Measurements from ENCODE around the gene POFUT2. TPM values are rescaled to one million over a fixed set of nuclear protein-coding genes. Genes with fewer than 3 reads are reported as not detected.

POFUT2 gene
- total RNA-seq, 4 donors from 2014 or later = 7.9 to 11.4 (median 9.4) TPM

GRCh38 chr21:45302082-45303061, 14.7 kb upstream of the POFUT2 start:
- H3K27me3 ChIP-seq = peaks cover 0 to 13% (median 0%) of the 10 kb centered on the region in 4 donors
- intact Hi-C loops (cut with DNase I) = no loop called here
- no peaks in the 10 kb centered on the region for H3K36me3 ChIP-seq
- DNase-seq = no peak
- TF ChIP-seq, protein P1, sequence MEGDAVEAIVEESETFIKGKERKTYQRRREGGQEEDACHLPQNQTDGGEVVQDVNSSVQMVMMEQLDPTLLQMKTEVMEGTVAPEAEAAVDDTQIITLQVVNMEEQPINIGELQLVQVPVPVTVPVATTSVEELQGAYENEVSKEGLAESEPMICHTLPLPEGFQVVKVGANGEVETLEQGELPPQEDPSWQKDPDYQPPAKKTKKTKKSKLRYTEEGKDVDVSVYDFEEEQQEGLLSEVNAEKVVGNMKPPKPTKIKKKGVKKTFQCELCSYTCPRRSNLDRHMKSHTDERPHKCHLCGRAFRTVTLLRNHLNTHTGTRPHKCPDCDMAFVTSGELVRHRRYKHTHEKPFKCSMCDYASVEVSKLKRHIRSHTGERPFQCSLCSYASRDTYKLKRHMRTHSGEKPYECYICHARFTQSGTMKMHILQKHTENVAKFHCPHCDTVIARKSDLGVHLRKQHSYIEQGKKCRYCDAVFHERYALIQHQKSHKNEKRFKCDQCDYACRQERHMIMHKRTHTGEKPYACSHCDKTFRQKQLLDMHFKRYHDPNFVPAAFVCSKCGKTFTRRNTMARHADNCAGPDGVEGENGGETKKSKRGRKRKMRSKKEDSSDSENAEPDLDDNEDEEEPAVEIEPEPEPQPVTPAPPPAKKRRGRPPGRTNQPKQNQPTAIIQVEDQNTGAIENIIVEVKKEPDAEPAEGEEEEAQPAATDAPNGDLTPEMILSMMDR (IDR thresholded peaks at IDR 0.05) = no peak
- TF ChIP-seq POLR2A (IDR thresholded peaks at IDR 0.05) = peak in 1 of 4 donors; percentile 21
- WGBS, 2 donors = 73 to 87% methylated on average over 3 to 14 of the region's 54 CpGs
- H3K4me3 ChIP-seq = no peak overlapping the region
- peaks cover 22 to 52% (median 43%) of the 10 kb centered on the region in 3 donors for H3K4me1 ChIP-seq
- H3K9me3 ChIP-seq = no peaks in the 10 kb centered on the region
- peak overlapping the region; percentile 50 to 86 (median 84) for H3K27ac ChIP-seq

- no peaks in the 10 kb centered on the region for H3K9me3 ChIP-seq
- peaks cover 17 to 45% (median 35%) of the 10 kb centered on the region in 3 donors for H3K4me1 ChIP-seq
- TF ChIP-seq POLR2A (IDR thresholded peaks at IDR 0.05) = no peak
- TF ChIP-seq, protein P1 (IDR thresholded peaks at IDR 0.05) = no peak
- H3K36me3 ChIP-seq = no peaks in the 10 kb centered on the region
- DNase-seq = no peak
- no peak overlapping the region for H3K4me3 ChIP-seq
- WGBS, 2 donors = 63 to 74% methylated on average over 3 to 9 of the region's 20 CpGs
- intact Hi-C loops (cut with DNase I) = no loop called here
- peak overlapping the region; percentile 50 to 86 (median 84) for H3K27ac ChIP-seq
- peaks cover 0 to 5% (median 0%) of the 10 kb centered on the region in 4 donors for H3K27me3 ChIP-seq
Observed at GRCh38 chr21:45301521-45302081, 13.9 kb upstream of the POFUT2 start.

DNA sequence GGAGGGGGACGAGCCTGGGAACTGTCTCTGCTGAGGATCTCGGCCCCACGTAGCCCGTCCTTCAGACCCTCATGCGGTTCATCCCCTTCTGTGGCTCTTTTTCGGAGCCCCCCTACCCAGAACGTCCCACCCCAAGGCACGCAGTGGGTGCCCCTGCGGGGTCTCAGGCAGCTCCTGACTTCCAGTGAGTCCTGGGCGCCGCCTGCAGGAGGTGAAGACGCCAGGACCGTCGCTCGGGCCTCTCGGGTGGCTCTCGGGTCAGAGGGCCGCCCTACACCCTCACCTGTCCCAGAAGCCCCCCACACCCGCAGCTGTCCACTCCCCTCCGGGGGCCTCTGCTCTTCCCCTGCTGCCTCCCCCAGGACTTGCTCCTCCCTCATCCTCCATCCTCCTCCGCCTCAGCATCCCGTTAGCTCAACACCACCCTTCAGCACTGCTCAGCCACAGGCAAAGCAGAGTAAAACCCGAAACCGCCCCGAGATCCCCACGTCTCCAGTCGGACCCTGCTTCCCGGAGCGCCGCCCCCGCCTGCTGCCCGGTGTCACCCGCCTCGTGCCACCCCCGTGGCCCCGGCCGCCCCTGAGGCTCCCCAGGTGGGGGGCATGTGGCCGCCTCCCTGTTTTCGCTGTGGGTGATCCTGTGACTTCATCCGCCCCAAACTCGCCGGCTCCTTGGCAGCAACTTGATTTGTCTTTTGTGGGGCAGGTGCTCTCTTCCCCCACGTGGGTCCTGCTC, 13.3 kb upstream of the POFUT2 start:
- no peak overlapping the region for H3K4me3 ChIP-seq
- H3K36me3 ChIP-seq = no peaks in the 10 kb centered on the region
- 84 to 85% methylated on average over 16 to 24 of the region's 43 CpGs for WGBS, 2 donors
- H3K9me3 ChIP-seq = no peaks in the 10 kb centered on the region
- peak overlapping the region; percentile 50 to 86 (median 84) for H3K27ac ChIP-seq
- TF ChIP-seq, protein P1 (IDR thresholded peaks at IDR 0.05) = no peak
- no peak for TF ChIP-seq POLR2A (IDR thresholded peaks at IDR 0.05)
- no peak for DNase-seq
- no peaks in the 10 kb centered on the region for H3K27me3 ChIP-seq
- H3K4me1 ChIP-seq = peaks cover 17 to 41% (median 31%) of the 10 kb centered on the region in 3 donors
- intact Hi-C loops (cut with DNase I) = no loop called here

GRCh38 chr21:45299864-45300785, 12.4 kb upstream of the POFUT2 start:
- Histone ChIP-seq H3K36me3 (no peaks in the 10 kb centered on the region), H3K4me3 (no peak overlapping the region), H3K27ac (peak overlapping the region; percentile 50 to 86 (median 84)), H3K4me1 (peaks cover 17 to 49% (median 33%) of the 10 kb centered on the region in 3 donors), H3K27me3 (no peaks in the 10 kb centered on the region), H3K9me3 (no peaks in the 10 kb centered on the region)
- WGBS, 2 donors = 77 to 78% methylated on average over 23 to 31 of the region's 34 CpGs
- no peak for DNase-seq
- TF ChIP-seq, protein P1 (IDR thresholded peaks at IDR 0.05) = no peak
- intact Hi-C loops (cut with DNase I) = no loop called here
